Measurements from ENCODE around the gene ACTRT3.
"Not testable (repeated sequence)": the region's sequence is repeated elsewhere in the genome, so short reads cannot be mapped to it uniquely, and the experiment has no call there.

Gene ACTRT3

GRCh38 chr3:169772897-169773816, 3.8 kb upstream of the ACTRT3 start, which contains the start of gene MYNN:
TSS of gene MYNN (plus strand) at chr3:169773396. CDS start at chr3:169774296, 900 bp downstream.
- DNase-seq (ENCODE audit: low spot score) = peak; percentile 89

- DNase-seq (ENCODE audit: low spot score) = peak; percentile 80
Measured at GRCh38 chr3:169772305-169772896, 3.0 kb upstream of the ACTRT3 start.

GRCh38 chr3:169771497-169772304, 2.3 kb upstream of the ACTRT3 start:
- DNase-seq (ENCODE audit: low spot score) = peak; percentile 75

GRCh38 chr3:169764882-169765612, 4.3 kb downstream of the ACTRT3 start, which contains the start of gene TERC:
TSS of gene TERC (minus strand) at chr3:169765060.
- DNase-seq (ENCODE audit: low spot score) = peak; percentile 92

- peak; percentile 54 for DNase-seq (ENCODE audit: low spot score)
Measured at GRCh38 chr3:169764312-169764881, 5.0 kb downstream of the ACTRT3 start.

GRCh38 chr3:169760479-169760878, 8.9 kb downstream of the ACTRT3 start:
- DNase-seq (ENCODE audit: low spot score) = peak; percentile 65

- no peak for DNase-seq (ENCODE audit: low spot score)
Measured at GRCh38 chr3:169759256-169759655, 10.1 kb downstream of the ACTRT3 start.

- DNase-seq (ENCODE audit: low spot score) = peak; percentile 21
Measured at GRCh38 chr3:169758359-169758994, 10.9 kb downstream of the ACTRT3 start.

- no peak for DNase-seq (ENCODE audit: low spot score)
Measured at GRCh38 chr3:169755488-169755887, 13.9 kb downstream of the ACTRT3 start.

- DNase-seq (ENCODE audit: low spot score) = no peak
Measured at GRCh38 chr3:169754711-169755110, 14.7 kb downstream of the ACTRT3 start.

- DNase-seq (ENCODE audit: low spot score) = no peak
Measured at GRCh38 chr3:169751875-169752274, 17.5 kb downstream of the ACTRT3 start.

- DNase-seq (ENCODE audit: low spot score) = no peak
Measured at GRCh38 chr3:169750665-169751064, 18.7 kb downstream of the ACTRT3 start.

- peak; percentile 49 for DNase-seq (ENCODE audit: low spot score)
Measured at GRCh38 chr3:169748670-169749069, 20.7 kb downstream of the ACTRT3 start.

- DNase-seq (ENCODE audit: low spot score) = no peak
Measured at GRCh38 chr3:169746924-169747323, 22.4 kb downstream of the ACTRT3 start.

GRCh38 chr3:169744366-169745054, 24.9 kb downstream of the ACTRT3 start:
- DNase-seq (ENCODE audit: low spot score) = no peak

- no peak for DNase-seq (ENCODE audit: low spot score)
Measured at GRCh38 chr3:169739067-169739466, 30.3 kb downstream of the ACTRT3 start.

GRCh38 chr3:169731857-169732256, 37.5 kb downstream of the ACTRT3 start:
- DNase-seq (ENCODE audit: low spot score) = not testable (repeated sequence)

- no peak for DNase-seq (ENCODE audit: low spot score)
Measured at GRCh38 chr3:169722724-169723123, 46.6 kb downstream of the ACTRT3 start.

GRCh38 chr3:169718415-169718814, 50.9 kb downstream of the ACTRT3 start:
- DNase-seq (ENCODE audit: low spot score) = not testable (repeated sequence)

Data from LoVo (cell line).